Measurements from ENCODE around the gene REV1. TPM values are rescaled to one million over a fixed set of nuclear protein-coding genes. Genes with fewer than 3 reads are reported as not detected.

The REV1 gene
- total RNA-seq, 4 donors from 2014 or later = 82.6 to 89.5 (median 85.3) TPM

DNA sequence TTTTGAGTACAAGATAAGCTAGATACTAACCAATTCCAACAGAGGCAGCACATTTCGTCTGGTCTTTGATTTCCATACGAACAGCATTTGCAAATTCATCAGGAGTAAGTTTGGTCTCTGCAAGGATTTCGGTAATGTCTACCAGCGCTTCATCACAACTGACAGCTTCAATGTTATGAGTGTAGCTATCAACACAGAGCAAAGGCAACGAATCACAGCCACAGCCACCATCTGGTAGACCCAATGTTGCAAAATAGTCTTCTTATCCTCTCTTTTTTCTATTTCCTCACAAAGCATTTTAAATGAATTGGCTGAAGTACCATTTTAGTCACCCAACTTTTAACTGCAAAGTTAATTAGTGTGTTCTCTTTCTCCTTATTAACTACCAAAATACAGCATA is 68.3 kb downstream of the REV1 start:
- Histone ChIP-seq H3K27ac (no peak overlapping the region), H3K4me1 (no peaks in the 10 kb centered on the region), H3K4me3 (no peak overlapping the region), H3K9me3 (no peaks in the 10 kb centered on the region), H3K36me3 (peaks cover 0 to 81% (median 0%) of the 10 kb centered on the region in 3 donors), H3K27me3 (no peaks in the 10 kb centered on the region)
- TF ChIP-seq, protein P1, sequence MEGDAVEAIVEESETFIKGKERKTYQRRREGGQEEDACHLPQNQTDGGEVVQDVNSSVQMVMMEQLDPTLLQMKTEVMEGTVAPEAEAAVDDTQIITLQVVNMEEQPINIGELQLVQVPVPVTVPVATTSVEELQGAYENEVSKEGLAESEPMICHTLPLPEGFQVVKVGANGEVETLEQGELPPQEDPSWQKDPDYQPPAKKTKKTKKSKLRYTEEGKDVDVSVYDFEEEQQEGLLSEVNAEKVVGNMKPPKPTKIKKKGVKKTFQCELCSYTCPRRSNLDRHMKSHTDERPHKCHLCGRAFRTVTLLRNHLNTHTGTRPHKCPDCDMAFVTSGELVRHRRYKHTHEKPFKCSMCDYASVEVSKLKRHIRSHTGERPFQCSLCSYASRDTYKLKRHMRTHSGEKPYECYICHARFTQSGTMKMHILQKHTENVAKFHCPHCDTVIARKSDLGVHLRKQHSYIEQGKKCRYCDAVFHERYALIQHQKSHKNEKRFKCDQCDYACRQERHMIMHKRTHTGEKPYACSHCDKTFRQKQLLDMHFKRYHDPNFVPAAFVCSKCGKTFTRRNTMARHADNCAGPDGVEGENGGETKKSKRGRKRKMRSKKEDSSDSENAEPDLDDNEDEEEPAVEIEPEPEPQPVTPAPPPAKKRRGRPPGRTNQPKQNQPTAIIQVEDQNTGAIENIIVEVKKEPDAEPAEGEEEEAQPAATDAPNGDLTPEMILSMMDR (IDR thresholded peaks at IDR 0.05) = no peak
- TF ChIP-seq POLR2A (IDR thresholded peaks at IDR 0.05) = no peak
- DNase-seq = no peak

DNA sequence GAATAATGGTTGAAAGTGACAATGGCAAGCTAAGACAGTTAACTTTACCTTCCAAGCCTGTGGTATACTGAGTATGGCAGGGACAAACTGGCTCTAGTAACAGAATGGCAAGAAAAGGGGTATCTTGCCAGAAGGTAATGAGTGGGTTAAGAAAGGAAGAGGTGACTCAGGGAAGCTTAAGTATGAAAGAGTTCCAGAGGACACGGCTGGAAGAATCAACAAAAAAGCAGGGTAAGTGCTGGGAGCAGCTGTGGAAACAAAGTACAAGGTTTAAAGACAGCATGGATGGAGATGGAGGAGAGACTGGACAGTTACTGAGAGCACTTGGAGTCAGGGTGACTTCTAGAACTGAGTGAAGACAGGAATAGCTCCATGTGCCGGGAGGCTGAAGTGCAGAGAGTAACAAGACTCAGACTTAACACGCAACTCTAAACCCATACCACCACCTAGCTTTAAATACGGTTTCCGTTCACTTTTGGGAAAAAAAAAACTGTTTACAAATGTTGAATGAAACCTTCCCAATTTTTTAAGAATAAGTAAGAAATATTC is 69.0 kb downstream of the REV1 start:
- Histone ChIP-seq H3K4me3 (no peak overlapping the region), H3K27ac (no peak overlapping the region), H3K4me1 (no peaks in the 10 kb centered on the region), H3K36me3 (peaks cover 0 to 78% (median 0%) of the 10 kb centered on the region in 3 donors), H3K27me3 (no peaks in the 10 kb centered on the region), H3K9me3 (no peaks in the 10 kb centered on the region)
- TF ChIP-seq, protein P1 (IDR thresholded peaks at IDR 0.05) = no peak
- TF ChIP-seq POLR2A (IDR thresholded peaks at IDR 0.05) = no peak
- no peak for DNase-seq

DNA sequence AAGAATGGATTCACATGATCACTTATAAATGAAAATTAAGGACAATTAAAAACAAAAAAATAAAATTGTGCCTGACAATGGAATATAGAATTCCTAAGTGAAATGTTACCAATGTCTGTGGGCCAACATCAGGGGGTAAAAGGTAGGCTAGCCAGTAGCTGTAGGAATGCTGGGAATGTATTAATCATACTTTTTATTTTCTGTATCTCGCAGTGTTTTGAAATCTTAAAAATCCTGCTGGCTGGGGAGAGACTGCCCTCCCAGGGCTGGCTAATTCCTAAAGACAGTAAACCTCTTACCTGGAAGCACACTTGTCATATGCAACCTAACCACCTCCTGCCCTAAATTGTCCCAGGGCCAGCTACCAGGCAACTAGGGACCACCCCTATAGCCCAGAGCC is 69.8 kb downstream of the REV1 start:
- Histone ChIP-seq H3K36me3 (peaks cover 0 to 77% (median 0%) of the 10 kb centered on the region in 3 donors), H3K4me3 (no peak overlapping the region)

DNA sequence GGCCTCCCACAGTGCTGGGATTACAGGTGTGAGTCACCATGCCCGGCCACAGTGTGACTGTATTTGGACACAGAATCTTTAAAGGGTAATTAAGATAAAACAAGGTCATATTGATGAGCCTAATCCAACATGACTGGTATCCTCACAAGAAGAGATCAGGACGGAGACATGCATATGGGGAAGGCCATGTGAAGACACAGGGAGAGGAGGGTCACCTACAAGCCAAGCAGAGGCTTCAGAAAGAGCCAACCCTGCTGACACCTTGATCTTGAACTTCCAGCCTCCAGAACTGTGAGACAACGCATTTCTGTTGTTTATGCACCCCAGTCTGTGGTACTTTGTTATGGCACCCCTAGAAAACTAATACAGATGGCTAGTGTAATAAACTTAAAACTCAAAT is 72.4 kb downstream of the REV1 start:
- no peaks in the 10 kb centered on the region for H3K4me1 ChIP-seq
- no peak for DNase-seq
- H3K9me3 ChIP-seq = no peaks in the 10 kb centered on the region
- TF ChIP-seq POLR2A (IDR thresholded peaks at IDR 0.05) = no peak
- TF ChIP-seq, protein P1 (IDR thresholded peaks at IDR 0.05) = no peak
- H3K4me3 ChIP-seq = no peak overlapping the region
- no peak overlapping the region for H3K27ac ChIP-seq
- peaks cover 0 to 72% (median 0%) of the 10 kb centered on the region in 3 donors for H3K36me3 ChIP-seq
- H3K27me3 ChIP-seq = no peaks in the 10 kb centered on the region

More for the DNA sequence above, 69.8 kb downstream of the REV1 start:
- DNase-seq = no peak
- Histone ChIP-seq H3K27ac (no peak overlapping the region), H3K9me3 (no peaks in the 10 kb centered on the region), H3K4me1 (no peaks in the 10 kb centered on the region), H3K27me3 (no peaks in the 10 kb centered on the region)
- TF ChIP-seq POLR2A (IDR thresholded peaks at IDR 0.05) = no peak
- TF ChIP-seq, protein P1 (IDR thresholded peaks at IDR 0.05) = no peak

DNA sequence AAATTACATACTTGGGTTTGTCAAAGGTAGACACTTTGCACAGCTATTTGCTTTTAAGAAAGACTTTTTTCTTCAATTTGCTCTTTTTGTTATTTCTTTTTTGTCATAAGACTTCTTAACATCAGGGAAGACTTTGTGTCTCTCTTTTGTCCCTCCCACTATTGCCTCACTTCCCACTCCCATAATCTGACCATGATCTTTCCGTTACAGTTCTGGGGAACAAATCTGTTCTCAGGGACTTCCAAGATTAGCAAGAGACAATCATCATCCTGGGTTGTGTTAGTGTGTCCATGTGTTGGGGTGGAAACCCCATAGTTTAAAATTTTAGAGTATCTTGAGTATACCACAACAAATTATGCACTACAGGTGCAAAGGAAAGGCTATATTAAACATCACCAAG is 75.3 kb downstream of the REV1 start:
- Histone ChIP-seq H3K36me3 (peaks cover 0 to 74% (median 0%) of the 10 kb centered on the region in 3 donors), H3K27ac (no peak overlapping the region), H3K27me3 (no peaks in the 10 kb centered on the region), H3K4me3 (no peak overlapping the region), H3K9me3 (no peaks in the 10 kb centered on the region), H3K4me1 (no peaks in the 10 kb centered on the region)
- no peak for DNase-seq
- TF ChIP-seq, protein P1 (IDR thresholded peaks at IDR 0.05) = no peak
- no peak for TF ChIP-seq POLR2A (IDR thresholded peaks at IDR 0.05)

DNA sequence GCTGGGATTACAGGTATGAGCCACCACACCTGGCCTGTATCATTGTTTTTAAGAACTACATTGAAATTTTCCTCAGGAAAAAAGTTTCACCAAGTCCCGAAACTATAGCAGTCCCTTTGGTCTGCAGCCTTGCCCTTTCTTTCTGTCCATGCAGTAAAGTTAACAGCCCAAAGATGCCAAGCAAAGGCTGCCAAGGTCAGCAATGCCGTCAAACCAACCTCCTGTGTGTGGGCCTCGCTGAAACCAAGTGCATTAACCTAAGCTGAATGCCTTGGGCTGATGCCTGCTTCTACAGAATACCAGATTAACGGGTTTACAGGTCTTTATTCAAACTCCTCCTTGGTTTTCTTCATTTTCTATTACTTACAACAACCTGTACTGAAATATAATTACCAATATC is 79.5 kb downstream of the REV1 start:
- no peak for DNase-seq
- H3K36me3 ChIP-seq = peaks cover 0 to 76% (median 0%) of the 10 kb centered on the region in 3 donors
- H3K9me3 ChIP-seq = no peaks in the 10 kb centered on the region
- H3K27me3 ChIP-seq = no peaks in the 10 kb centered on the region
- no peak overlapping the region for H3K4me3 ChIP-seq
- no peak overlapping the region for H3K27ac ChIP-seq
- TF ChIP-seq, protein P1 (IDR thresholded peaks at IDR 0.05) = no peak
- no peak for TF ChIP-seq POLR2A (IDR thresholded peaks at IDR 0.05)
- H3K4me1 ChIP-seq = no peaks in the 10 kb centered on the region
